Fibroblast of pulmonary artery (primary cell): ENCODE data around the gene RAPGEF5.

Source experiments
- DNase-seq: peaks from one replicate; pipeline ENCODE4 v3.0.0-alpha.2; 2010; ENCODE audit warnings: low read depth
- H3K4me3 ChIP-seq: replicated peaks from 2 replicates; pipeline ENCODE4 v1.5.1; 2011; ENCODE audit warnings: low read depth, mild to moderate bottlenecking, control low read depth, low read length, moderate library complexity
- TF ChIP-seq, protein P1 (sequence below): IDR thresholded peaks from 2 replicates; pipeline ENCODE4 v1.5.1; 2011; ENCODE audit warnings: mild to moderate bottlenecking, control low read depth, low read length, inconsistent platforms; ENCODE audit errors: missing control alignments

The RAPGEF5 gene

DNA sequence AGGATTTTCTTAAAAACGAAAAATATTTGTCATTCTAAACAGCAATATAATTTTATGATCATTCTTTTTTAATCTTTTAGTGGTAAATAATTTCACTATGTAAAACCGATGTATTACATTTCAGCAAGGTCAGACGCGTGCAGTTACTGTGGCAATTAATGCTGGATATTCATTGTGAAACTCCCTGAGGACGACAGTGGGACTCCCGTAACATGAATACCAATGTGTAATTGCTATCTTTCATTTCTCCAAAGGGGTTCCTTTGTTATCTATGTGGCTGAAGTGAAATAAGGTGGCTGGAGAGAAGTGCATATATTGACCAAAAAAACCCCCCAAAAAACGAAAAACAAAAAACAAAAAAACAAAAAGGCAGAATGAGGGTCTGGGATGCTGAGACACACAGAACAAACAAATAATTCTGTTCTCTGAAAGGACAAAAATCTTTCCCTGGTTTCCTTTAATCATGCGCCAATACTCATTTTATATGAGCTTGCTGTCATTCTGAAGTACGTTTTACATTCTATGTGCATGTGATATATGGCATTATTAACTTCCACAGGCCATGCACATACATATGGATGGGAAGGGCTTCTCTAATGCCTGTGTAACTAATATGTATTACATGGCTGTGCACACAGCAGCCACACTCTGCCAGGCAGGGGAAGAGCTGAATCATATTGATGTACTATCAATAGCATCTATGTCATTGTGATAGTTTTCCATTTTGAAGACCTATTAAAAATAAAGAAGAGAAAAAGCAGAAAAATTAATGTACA is 161.4 kb downstream of the RAPGEF5 start:
- TF ChIP-seq, protein P1, sequence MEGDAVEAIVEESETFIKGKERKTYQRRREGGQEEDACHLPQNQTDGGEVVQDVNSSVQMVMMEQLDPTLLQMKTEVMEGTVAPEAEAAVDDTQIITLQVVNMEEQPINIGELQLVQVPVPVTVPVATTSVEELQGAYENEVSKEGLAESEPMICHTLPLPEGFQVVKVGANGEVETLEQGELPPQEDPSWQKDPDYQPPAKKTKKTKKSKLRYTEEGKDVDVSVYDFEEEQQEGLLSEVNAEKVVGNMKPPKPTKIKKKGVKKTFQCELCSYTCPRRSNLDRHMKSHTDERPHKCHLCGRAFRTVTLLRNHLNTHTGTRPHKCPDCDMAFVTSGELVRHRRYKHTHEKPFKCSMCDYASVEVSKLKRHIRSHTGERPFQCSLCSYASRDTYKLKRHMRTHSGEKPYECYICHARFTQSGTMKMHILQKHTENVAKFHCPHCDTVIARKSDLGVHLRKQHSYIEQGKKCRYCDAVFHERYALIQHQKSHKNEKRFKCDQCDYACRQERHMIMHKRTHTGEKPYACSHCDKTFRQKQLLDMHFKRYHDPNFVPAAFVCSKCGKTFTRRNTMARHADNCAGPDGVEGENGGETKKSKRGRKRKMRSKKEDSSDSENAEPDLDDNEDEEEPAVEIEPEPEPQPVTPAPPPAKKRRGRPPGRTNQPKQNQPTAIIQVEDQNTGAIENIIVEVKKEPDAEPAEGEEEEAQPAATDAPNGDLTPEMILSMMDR, result no peak
- H3K4me3 ChIP-seq, result no peak overlapping the region
- no peak for DNase-seq

DNA sequence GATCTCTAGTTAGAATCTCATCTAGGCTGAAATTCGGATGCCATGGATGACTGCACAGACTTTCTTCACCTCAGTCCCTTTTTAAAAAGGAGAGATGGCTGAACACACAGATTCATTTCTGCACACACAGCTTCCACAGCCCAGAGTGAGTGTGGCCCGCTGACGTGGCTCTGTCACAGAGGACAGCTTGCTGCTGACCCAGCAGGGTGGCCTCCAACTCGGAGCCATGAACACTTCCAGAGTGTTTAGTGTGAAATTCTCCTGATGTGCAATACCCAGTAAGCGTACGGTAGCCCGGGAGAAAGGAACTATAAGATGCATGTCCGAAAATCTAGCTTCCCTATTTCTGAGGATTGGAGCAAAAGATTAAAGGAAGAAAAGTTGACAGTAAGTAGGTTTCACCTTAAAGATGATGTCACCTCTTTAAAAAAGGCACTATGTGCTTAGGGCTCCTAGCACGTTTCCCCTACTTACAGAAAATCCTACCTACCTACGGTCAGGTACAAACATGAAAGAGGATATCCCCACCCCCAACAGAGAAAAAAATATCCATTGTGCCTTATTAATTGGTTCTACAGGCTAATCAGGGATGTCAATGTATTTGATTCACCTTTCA is 162.2 kb downstream of the RAPGEF5 start:
- no peak for DNase-seq
- TF ChIP-seq, protein P1, result no peak
- H3K4me3 ChIP-seq, result no peak overlapping the region

DNA sequence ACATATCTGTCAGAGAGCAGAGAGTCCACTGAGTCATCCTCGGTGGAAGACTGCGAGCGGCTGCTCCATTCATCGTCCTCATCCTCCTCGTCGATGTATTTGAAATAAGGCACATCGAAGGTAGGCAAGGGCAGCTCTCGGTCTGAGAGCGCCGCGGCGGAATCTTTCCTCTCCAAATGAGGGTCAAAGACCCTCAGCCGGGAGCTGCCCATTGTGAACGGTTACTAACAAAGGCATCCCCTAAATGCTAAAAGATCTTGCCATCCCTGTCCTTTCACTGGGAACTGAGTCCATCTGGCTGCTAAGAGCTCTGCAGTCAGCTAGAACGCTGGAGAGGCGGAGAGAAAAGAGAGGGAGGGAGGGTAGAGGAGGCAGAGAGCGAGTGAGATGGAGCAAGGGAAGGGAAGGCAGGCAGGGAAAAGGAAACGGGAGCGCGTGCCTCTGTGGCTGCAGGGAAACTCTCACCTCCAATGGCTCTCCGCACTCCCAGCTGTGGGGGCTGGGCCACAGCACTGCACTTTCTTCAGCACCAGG is 163.4 kb downstream of the RAPGEF5 start:
- TF ChIP-seq, protein P1, result no peak
- peak overlapping the region; percentile 10 for H3K4me3 ChIP-seq
- DNase-seq, result peak; percentile 27

DNA sequence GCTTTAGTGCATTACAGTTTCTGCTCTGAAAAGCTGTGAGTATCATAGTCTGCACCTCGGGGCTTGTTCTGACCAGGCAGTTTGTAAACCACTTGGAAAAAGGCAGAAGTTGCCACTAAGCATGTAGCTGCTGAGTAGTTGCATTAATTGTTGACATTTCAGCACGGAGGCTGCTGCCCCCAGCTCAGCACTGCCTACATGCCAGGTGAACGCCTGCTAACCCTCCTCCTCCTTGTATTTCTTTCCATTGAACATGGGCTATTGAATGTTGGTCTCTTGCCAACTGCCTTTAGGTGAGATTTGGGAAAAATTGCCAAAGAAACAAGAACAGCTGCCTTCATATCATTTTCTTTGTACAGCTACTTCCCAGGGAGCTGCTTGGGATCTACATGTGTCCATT is 164.2 kb downstream of the RAPGEF5 start:
- H3K4me3 ChIP-seq, result no peak overlapping the region
- TF ChIP-seq, protein P1, result no peak
- DNase-seq, result no peak

DNA sequence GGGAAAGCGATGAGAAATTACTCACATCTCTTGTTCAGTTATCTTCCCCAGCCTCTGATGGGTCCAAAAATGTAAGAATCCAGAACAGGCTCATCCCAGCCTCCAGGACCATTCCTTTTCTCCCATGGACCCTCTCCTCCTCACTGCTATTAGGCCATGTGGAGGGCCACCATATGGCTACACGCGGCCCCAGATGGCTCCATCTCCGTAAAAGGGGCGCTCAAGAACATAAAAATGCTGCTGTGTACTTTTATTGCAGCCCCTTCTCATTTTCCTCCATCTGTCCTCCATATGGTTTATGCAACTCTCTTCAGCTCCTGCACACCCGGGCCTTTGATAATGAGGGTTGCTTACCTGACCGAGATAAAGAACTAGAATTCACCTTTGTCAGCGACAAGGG is 166.2 kb downstream of the RAPGEF5 start:
- no peak for DNase-seq
- H3K4me3 ChIP-seq, result no peak overlapping the region
- TF ChIP-seq, protein P1, result no peak

DNA sequence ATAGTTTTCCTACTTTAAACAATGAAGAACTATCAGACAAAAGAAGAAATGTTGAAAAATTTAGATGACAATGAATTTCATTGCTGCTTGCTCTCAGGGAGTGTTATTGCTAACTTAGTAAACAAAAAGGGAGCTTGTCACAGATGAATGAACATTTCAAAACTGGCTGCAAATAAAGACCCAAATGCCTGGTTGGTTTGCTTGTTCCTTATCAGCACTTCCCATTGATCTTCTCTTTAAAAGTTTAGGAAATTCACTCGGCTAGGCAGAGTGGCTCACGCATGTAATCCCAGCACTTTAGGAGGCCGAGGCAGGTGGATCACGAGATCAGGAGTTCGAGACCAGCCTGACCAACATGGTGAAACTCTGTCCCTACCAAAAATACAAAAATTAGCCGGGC is 167.2 kb downstream of the RAPGEF5 start:
- no peak overlapping the region for H3K4me3 ChIP-seq
- TF ChIP-seq, protein P1, result no peak
- DNase-seq, result no peak

DNA sequence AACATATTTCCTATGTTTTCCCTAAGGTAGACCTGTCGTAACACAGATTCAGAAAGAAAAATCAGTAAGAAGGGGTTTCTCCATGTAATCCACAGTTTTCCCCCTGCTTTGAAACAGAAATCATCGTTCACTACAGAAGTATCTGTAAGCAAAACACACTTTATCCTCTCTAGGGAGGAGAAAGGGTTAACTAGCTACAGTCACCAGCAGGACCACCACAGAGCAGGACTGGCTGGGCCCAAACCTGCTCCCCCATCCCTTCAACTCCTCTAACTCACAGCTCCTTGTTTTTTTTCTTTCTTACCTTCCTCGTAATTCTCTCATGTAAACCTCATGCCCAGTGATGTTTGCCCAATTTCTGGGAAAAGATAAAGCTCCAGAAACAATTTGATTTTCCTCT is 167.7 kb downstream of the RAPGEF5 start:
- TF ChIP-seq, protein P1, result no peak
- no peak overlapping the region for H3K4me3 ChIP-seq
- DNase-seq, result no peak
